HepG2 (cell line): ENCODE data around the gene ALKBH5. TPM values are rescaled to one million over a fixed set of nuclear protein-coding genes. Genes with fewer than 3 reads are reported as not detected.

Source experiments
- CREM ChIP-seq, 2 experiments: sonication (generic) in 1 of 2; formaldehyde crosslinking in 1 of 2; IDR thresholded peaks; 2 replicates each; pipeline versions ENCODE4 v1.4.0 to v1.6.1; 2016 to 2020; ENCODE audit warnings: antibody characterized with exemption in 1 of 2, mild to moderate bottlenecking in 1 of 2, missing genetic modification reagents in 1 of 2
- FOXC1 ChIP-seq: sonication (generic); formaldehyde crosslinking; IDR thresholded peaks from 2 replicates; pipeline ENCODE4 v1.8.0; 2022; ENCODE audit warnings: mild to moderate bottlenecking, missing genetic modification reagents, borderline replicate concordance
- GMEB1 ChIP-seq: sonication (generic); formaldehyde crosslinking; IDR thresholded peaks from 2 replicates; pipeline ENCODE4 v1.5.1; 2020; ENCODE audit warnings: missing genetic modification reagents, mild to moderate bottlenecking, borderline replicate concordance
- HIC2 ChIP-seq: sonication (generic); formaldehyde crosslinking; IDR thresholded peaks from 2 replicates; pipeline ENCODE4 v1.9.0; 2022; ENCODE audit warnings: low read depth, missing genetic modification reagents
- KDM5B ChIP-seq: sonication (generic); formaldehyde crosslinking; IDR thresholded peaks from 2 replicates; pipeline ENCODE4 v1.4.0; 2020; ENCODE audit warnings: missing genetic modification reagents, mild to moderate bottlenecking, borderline replicate concordance
- MTF1 ChIP-seq: sonication (generic); formaldehyde crosslinking; IDR thresholded peaks from 2 replicates; pipeline ENCODE4 v1.5.0; 2020; ENCODE audit warnings: missing genetic modification reagents
- MXD3 ChIP-seq: IDR thresholded peaks from 2 replicates; pipeline ENCODE4 v1.6.1; 2016; ENCODE audit warnings: mild to moderate bottlenecking, missing biosample characterization, missing genetic modification reagents
- ONECUT2 ChIP-seq: sonication (generic); formaldehyde crosslinking; IDR thresholded peaks from 2 replicates; pipeline ENCODE4 v1.4.0; 2020; ENCODE audit warnings: missing genetic modification reagents
- PAF1 ChIP-seq: IDR thresholded peaks from 2 replicates; pipeline ENCODE4 v1.6.1; 2016; ENCODE audit warnings: missing genetic modification reagents, missing compliant biosample characterization
- PAXIP1 ChIP-seq: sonication (generic); formaldehyde crosslinking; conservative IDR thresholded peaks from 2 replicates; pipeline ENCODE4 v1.4.0; 2020; ENCODE audit warnings: mild to moderate bottlenecking, missing genetic modification reagents, moderate library complexity
- SOX13 ChIP-seq, 3 experiments: fragments of 450-650 bp in 1 of 3; sonication (generic) in 1 of 3; formaldehyde crosslinking in 1 of 3; IDR thresholded peaks in 2 of 3; conservative IDR thresholded peaks in 1 of 3; 2 replicates each; pipeline versions ENCODE4 v1.5.0 to v1.6.1; 2016 to 2020; ENCODE audit warnings: antibody characterized with exemption in 1 of 3, mild to moderate bottlenecking in 1 of 3, missing compliant biosample characterization in 1 of 3, missing genetic modification reagents in 1 of 3, moderate library complexity in 1 of 3
- TARDBP ChIP-seq: sonication (generic); formaldehyde crosslinking; IDR thresholded peaks from 2 replicates; pipeline ENCODE4 v1.8.0; 2022; ENCODE audit warnings: mild to moderate bottlenecking, missing genetic modification reagents
- YY1 ChIP-seq: IDR thresholded peaks from 2 replicates; pipeline ENCODE4 v1.6.1; 2011; ENCODE audit warnings: low read length, low read depth, moderate library complexity, mild to moderate bottlenecking; ENCODE audit not compliant: insufficient read depth, insufficient replicate concordance
- ZMAT5 ChIP-seq: sonication (generic); formaldehyde crosslinking; IDR thresholded peaks from 2 replicates; pipeline ENCODE4 v1.5.0; 2020; ENCODE audit warnings: mild to moderate bottlenecking, low read depth, missing genetic modification reagents, borderline replicate concordance
- ZNF430 ChIP-seq: sonication (generic); formaldehyde crosslinking; IDR thresholded peaks from 2 replicates; pipeline ENCODE4 v1.9.0; 2021; ENCODE audit warnings: mild to moderate bottlenecking, missing genetic modification reagents
- ZNF572 ChIP-seq: sonication (generic); formaldehyde crosslinking; IDR thresholded peaks from 2 replicates; pipeline ENCODE4 v1.5.1; 2020; ENCODE audit warnings: mild to moderate bottlenecking, missing genetic modification reagents
- ZNF678 ChIP-seq: sonication (generic); formaldehyde crosslinking; IDR thresholded peaks from 2 replicates; pipeline ENCODE4 v1.4.0; 2020; ENCODE audit warnings: mild to moderate bottlenecking, missing genetic modification reagents
- ZNF788 ChIP-seq: sonication (generic); formaldehyde crosslinking; IDR thresholded peaks from 2 replicates; pipeline ENCODE4 v1.5.0; 2020; ENCODE audit warnings: mild to moderate bottlenecking, missing genetic modification reagents, borderline replicate concordance
- ZNF83 ChIP-seq: sonication (generic); formaldehyde crosslinking; IDR thresholded peaks from 2 replicates; pipeline ENCODE4 v1.4.0; 2020; ENCODE audit warnings: missing genetic modification reagents, mild to moderate bottlenecking, borderline replicate concordance
- ZSCAN31 ChIP-seq: sonication (generic); formaldehyde crosslinking; IDR thresholded peaks from 2 replicates; pipeline ENCODE4 v1.5.0; 2020; ENCODE audit warnings: low read depth, mild to moderate bottlenecking, missing genetic modification reagents
- polyA plus RNA-seq, 8 experiments: library from polyadenylated mRNA; depleted of rRNA in 3 of 8; stranded (reverse) in 7 of 8; unstranded in 1 of 8; fragments of >200 nt; fragmentation: Illumina TruSeq in 4 of 8; extraction: Trizol in 4 of 8; gene quantifications; 2 replicates each; pipeline versions ENCODE4 v1.2.1 to v1.2.3, GENCODE V29; 2011 to 2016; ENCODE audit warnings: low read depth in 4 of 8, missing spikeins in 1 of 8, mixed read lengths in 1 of 8; ENCODE audit not compliant: insufficient read depth in 1 of 8
- total RNA-seq, 5 experiments: library from RNA; depleted of rRNA; stranded (reverse); fragments of >200 nt; fragmentation: Illumina TruSeq; extraction: Trizol; gene quantifications; 2 replicates each; pipeline ENCODE4 v1.2.3, GENCODE V29; 2016; ENCODE audit warnings: low read depth in 1 of 5

The ALKBH5 gene
- total and polyA plus RNA-seq, 2 of the 13 experiments (the other 11 are each of a cell fraction or from before 2014, with no cell fraction given), result 68.9 to 76.9 TPM

- TF ChIP-seq HIC2 (CRISPR knock-in tag), result no peak
- no peak for TF ChIP-seq KDM5B (CRISPR knock-in tag)
- no peak for TF ChIP-seq ZNF678 (CRISPR knock-in tag)
- peak; percentile 58; the same call in 1 of the 2 replicates for TF ChIP-seq TARDBP (CRISPR knock-in tag)
- TF ChIP-seq YY1, result no peak
- no peak for TF ChIP-seq SOX13 (IDR thresholded peaks at IDR 0.05)
- peak in 1 of 2 experiments; percentile 43; a peak in 1 of 4 replicates for TF ChIP-seq SOX13 (CRISPR knock-in tag; conservative IDR thresholded peaks at IDR 0.05 in 1 of 2, IDR thresholded peaks at IDR 0.05 in 1 of 2)
- TF ChIP-seq PAF1, result no peak
- TF ChIP-seq GMEB1 (CRISPR knock-in tag), result 0 out of 2 replicates have a peak, but pooled peaks have one; percentile 34
- no peak for TF ChIP-seq ZNF430 (CRISPR knock-in tag)
- TF ChIP-seq ONECUT2 (CRISPR knock-in tag), result peak; percentile 95
- TF ChIP-seq ZNF83, result no peak
- TF ChIP-seq MXD3 (CRISPR knock-in tag), result no peak
- TF ChIP-seq ZMAT5 (CRISPR knock-in tag), result no peak
- peak; percentile 88; the same call in 1 of the 2 replicates for TF ChIP-seq ZSCAN31 (CRISPR knock-in tag)
- peak; percentile 88 for TF ChIP-seq PAXIP1
- TF ChIP-seq CREM (IDR thresholded peaks at IDR 0.05), result peak; percentile 25; the same call in 1 of the 2 replicates
- TF ChIP-seq CREM (CRISPR knock-in tag; IDR thresholded peaks at IDR 0.05), result no peak
- peak; percentile 80; the same call in 1 of the 2 replicates for TF ChIP-seq ZNF788 (CRISPR knock-in tag)
- TF ChIP-seq FOXC1, result 0 out of 2 replicates have a peak, but pooled peaks have one; percentile 28
- TF ChIP-seq ZNF572 (CRISPR knock-in tag), result no peak
- TF ChIP-seq MTF1 (CRISPR knock-in tag), result no peak
Observed at GRCh38 chr17:18138065-18138749, 45.4 kb upstream of the ALKBH5 start (continued).
